HepG2 (cell line): ENCODE data around the gene RPL23. TPM values are rescaled to one million over a fixed set of nuclear protein-coding genes. Genes with fewer than 3 reads are reported as not detected.

Experiments used
- HIVEP1 ChIP-seq: sonication (generic); formaldehyde crosslinking; IDR thresholded peaks from 2 replicates; pipeline ENCODE4 v1.4.0; 2020; ENCODE audit warnings: mild to moderate bottlenecking, missing genetic modification reagents
- IRF1 ChIP-seq: sonication (generic); formaldehyde crosslinking; IDR thresholded peaks from 2 replicates; pipeline ENCODE4 v1.4.0; 2020; ENCODE audit warnings: low read depth, mild to moderate bottlenecking, missing genetic modification reagents
- NR2F2 ChIP-seq: IDR thresholded peaks from 2 replicates; pipeline ENCODE4 v1.6.1; 2012; ENCODE audit warnings: low read depth, inconsistent platforms, borderline replicate concordance
- RFX1 ChIP-seq: fragments of 450-650 bp; IDR thresholded peaks from 2 replicates; pipeline ENCODE4 v1.6.1; 2017
- TFE3 ChIP-seq: IDR thresholded peaks from 2 replicates; pipeline ENCODE4 v1.6.1; 2016
- ZFAT ChIP-seq: sonication (generic); formaldehyde crosslinking; conservative IDR thresholded peaks from 2 replicates; pipeline ENCODE4 v1.8.1; 2023; ENCODE audit warnings: missing genetic modification reagents, inconsistent platforms
- ZNF432 ChIP-seq: sonication (generic); formaldehyde crosslinking; IDR thresholded peaks from 2 replicates; pipeline ENCODE4 v1.5.0; 2020; ENCODE audit warnings: missing genetic modification reagents, mild to moderate bottlenecking, borderline replicate concordance
- ZNF451 ChIP-seq: sonication (generic); formaldehyde crosslinking; IDR thresholded peaks from 2 replicates; pipeline ENCODE4 v1.5.0; 2020; ENCODE audit warnings: mild to moderate bottlenecking, missing genetic modification reagents
- ZNF687 ChIP-seq: sonication (generic); formaldehyde crosslinking; IDR thresholded peaks from 2 replicates; pipeline ENCODE4 v1.5.1; 2020; ENCODE audit warnings: mild to moderate bottlenecking, missing genetic modification reagents, moderate library complexity
- polyA plus RNA-seq, 8 experiments: library from polyadenylated mRNA; depleted of rRNA in 3 of 8; stranded (reverse) in 7 of 8; unstranded in 1 of 8; fragments of >200 nt; fragmentation: Illumina TruSeq in 4 of 8; extraction: Trizol in 4 of 8; gene quantifications; 2 replicates each; pipeline versions ENCODE4 v1.2.1 to v1.2.3, GENCODE V29; 2011 to 2016; ENCODE audit warnings: low read depth in 4 of 8, missing spikeins in 1 of 8, mixed read lengths in 1 of 8; ENCODE audit not compliant: insufficient read depth in 1 of 8
- total RNA-seq, 5 experiments: library from RNA; depleted of rRNA; stranded (reverse); fragments of >200 nt; fragmentation: Illumina TruSeq; extraction: Trizol; gene quantifications; 2 replicates each; pipeline ENCODE4 v1.2.3, GENCODE V29; 2016; ENCODE audit warnings: low read depth in 1 of 5
- TF ChIP-seq, protein P1 (sequence below): sonication (generic); formaldehyde crosslinking; IDR thresholded peaks from 2 replicates; pipeline ENCODE4 v1.4.0; 2020; ENCODE audit warnings: missing genetic modification reagents, borderline replicate concordance
- TF ChIP-seq, protein P2 (sequence below): sonication (generic); formaldehyde crosslinking; IDR thresholded peaks from 2 replicates; pipeline ENCODE4 v1.5.0; 2020; ENCODE audit warnings: mild to moderate bottlenecking, missing genetic modification reagents

Gene RPL23
- total and polyA plus RNA-seq, 2 of the 13 experiments (the other 11 are each of a cell fraction or from before 2014, with no cell fraction given): 2,790 to 4,860 TPM

DNA sequence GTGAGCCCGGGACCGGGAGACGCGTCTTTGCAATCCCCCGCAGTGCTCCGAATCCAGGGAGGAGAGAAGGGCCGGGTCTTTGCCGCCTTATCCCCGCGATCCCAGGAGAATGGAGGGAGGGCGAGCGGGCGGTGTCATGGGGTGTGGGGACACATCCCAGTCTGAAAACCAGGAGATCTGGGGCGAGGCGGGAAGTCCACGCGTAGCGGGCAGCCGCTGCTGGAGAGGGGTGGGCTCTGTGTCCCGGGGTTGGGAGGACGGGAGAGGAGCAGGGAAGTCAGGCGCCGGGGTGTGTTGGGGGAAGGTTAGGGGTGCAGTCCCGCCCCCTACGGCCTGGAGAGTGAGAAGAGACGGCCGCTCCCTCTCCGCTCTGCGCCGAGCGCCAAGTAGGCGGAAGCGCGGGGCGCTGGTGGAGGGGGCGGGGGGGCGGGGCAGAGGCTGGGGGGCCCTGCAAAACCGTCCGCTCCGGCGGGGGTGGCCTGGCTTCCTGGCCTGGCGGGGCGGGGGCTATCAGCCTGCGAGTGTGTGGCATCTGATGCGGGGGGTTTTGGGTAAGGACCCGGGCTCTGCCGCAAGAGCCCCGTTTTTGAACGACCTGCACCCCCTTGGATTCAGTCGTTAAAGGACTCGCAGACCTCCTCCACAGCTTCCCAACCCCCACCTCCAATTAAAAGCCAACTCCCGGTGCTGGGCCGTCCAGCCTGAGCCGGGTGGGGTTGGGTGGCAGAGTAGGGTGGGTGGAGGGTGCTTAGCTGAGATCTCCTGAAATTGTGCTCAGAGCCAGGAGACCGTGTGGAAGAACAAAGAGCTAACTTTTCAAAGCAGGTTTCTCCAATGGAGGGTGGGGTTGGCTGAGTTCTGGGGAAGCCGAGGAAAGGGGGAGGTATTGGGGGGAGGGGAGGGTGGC, 17.0 kb upstream of the RPL23 start (continued):
- TF ChIP-seq ZNF687 (CRISPR knock-in tag) (peak; percentile 23), IRF1 (no peak), HIVEP1 (CRISPR knock-in tag) (no peak), RFX1 (no peak), ZNF432 (no peak), ZFAT (CRISPR knock-in tag) (no peak), TFE3 (CRISPR knock-in tag) (no peak), NR2F2 (0 out of 2 replicates have a peak, but pooled peaks have one; percentile 14), ZNF451 (CRISPR knock-in tag) (no peak)
- TF ChIP-seq, protein P1, sequence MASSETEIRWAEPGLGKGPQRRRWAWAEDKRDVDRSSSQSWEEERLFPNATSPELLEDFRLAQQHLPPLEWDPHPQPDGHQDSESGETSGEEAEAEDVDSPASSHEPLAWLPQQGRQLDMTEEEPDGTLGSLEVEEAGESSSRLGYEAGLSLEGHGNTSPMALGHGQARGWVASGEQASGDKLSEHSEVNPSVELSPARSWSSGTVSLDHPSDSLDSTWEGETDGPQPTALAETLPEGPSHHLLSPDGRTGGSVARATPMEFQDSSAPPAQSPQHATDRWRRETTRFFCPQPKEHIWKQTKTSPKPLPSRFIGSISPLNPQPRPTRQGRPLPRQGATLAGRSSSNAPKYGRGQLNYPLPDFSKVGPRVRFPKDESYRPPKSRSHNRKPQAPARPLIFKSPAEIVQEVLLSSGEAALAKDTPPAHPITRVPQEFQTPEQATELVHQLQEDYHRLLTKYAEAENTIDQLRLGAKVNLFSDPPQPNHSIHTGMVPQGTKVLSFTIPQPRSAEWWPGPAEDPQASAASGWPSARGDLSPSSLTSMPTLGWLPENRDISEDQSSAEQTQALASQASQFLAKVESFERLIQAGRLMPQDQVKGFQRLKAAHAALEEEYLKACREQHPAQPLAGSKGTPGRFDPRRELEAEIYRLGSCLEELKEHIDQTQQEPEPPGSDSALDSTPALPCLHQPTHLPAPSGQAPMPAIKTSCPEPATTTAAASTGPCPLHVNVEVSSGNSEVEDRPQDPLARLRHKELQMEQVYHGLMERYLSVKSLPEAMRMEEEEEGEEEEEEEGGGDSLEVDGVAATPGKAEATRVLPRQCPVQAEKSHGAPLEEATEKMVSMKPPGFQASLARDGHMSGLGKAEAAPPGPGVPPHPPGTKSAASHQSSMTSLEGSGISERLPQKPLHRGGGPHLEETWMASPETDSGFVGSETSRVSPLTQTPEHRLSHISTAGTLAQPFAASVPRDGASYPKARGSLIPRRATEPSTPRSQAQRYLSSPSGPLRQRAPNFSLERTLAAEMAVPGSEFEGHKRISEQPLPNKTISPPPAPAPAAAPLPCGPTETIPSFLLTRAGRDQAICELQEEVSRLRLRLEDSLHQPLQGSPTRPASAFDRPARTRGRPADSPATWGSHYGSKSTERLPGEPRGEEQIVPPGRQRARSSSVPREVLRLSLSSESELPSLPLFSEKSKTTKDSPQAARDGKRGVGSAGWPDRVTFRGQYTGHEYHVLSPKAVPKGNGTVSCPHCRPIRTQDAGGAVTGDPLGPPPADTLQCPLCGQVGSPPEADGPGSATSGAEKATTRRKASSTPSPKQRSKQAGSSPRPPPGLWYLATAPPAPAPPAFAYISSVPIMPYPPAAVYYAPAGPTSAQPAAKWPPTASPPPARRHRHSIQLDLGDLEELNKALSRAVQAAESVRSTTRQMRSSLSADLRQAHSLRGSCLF (CRISPR knock-in tag): no peak
- TF ChIP-seq, protein P2, sequence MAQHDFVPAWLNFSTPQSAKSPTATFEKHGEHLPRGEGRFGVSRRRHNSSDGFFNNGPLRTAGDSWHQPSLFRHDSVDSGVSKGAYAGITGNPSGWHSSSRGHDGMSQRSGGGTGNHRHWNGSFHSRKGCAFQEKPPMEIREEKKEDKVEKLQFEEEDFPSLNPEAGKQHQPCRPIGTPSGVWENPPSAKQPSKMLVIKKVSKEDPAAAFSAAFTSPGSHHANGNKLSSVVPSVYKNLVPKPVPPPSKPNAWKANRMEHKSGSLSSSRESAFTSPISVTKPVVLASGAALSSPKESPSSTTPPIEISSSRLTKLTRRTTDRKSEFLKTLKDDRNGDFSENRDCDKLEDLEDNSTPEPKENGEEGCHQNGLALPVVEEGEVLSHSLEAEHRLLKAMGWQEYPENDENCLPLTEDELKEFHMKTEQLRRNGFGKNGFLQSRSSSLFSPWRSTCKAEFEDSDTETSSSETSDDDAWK (CRISPR knock-in tag): no peak
